ENCODE results near the gene MAPK1.
A peak's percentile ranks its signal among the peaks of the same experiment; 100 is the strongest.
"Not testable (repeated sequence)": the region's sequence is repeated elsewhere in the genome, so short reads cannot be mapped to it uniquely, and the experiment has no call there.

Gene MAPK1

GRCh38 chr22:21867528-21868266 is at the start of gene MAPK1:
Gene MAPK1 (minus strand): TSS chr22:21867645. CDS start chr22:21867440, 205 bp downstream.
- peak within 1 kb of the TSS; percentile 85 for H3K27ac Mint-ChIP-seq
- H3K4me1 Mint-ChIP-seq (ENCODE audit: low read depth): peaks cover 34% of the 10 kb centered on the region
- peaks cover 18% of the 10 kb centered on the region for H3K36me3 Mint-ChIP-seq (ENCODE audit: low read depth)
- H3K4me3 Mint-ChIP-seq: peak within 1 kb of the TSS; percentile 95
- no peaks in the 10 kb centered on the region for H3K9me3 Mint-ChIP-seq
- peaks cover 30% of the 10 kb centered on the region for H3K27me3 Mint-ChIP-seq (ENCODE audit: low read depth)

- Mint-ChIP-seq H3K4me1 (ENCODE audit: low read depth) (no peaks in the 10 kb centered on the region), H3K27ac (no peak overlapping the region), H3K4me3 (no peak overlapping the region), H3K36me3 (ENCODE audit: low read depth) (no peaks in the 10 kb centered on the region), H3K27me3 (ENCODE audit: low read depth) (no peaks in the 10 kb centered on the region), H3K9me3 (no peaks in the 10 kb centered on the region)
These were observed 49.0 kb upstream of the MAPK1 start for GRCh38 chr22:21916309-21916918.

- Mint-ChIP-seq H3K36me3 (ENCODE audit: low read depth) (no peaks in the 10 kb centered on the region), H3K27ac (no peak overlapping the region), H3K27me3 (ENCODE audit: low read depth) (no peaks in the 10 kb centered on the region), H3K4me3 (no peak overlapping the region), H3K9me3 (no peaks in the 10 kb centered on the region), H3K4me1 (ENCODE audit: low read depth) (no peaks in the 10 kb centered on the region)
These were observed 48.3 kb upstream of the MAPK1 start for GRCh38 chr22:21915624-21916308.

GRCh38 chr22:21914033-21914642 is 46.7 kb upstream of the MAPK1 start:
- not testable (repeated sequence) for H3K9me3 Mint-ChIP-seq; H3K27me3 Mint-ChIP-seq (ENCODE audit: low read depth); H3K36me3 Mint-ChIP-seq (ENCODE audit: low read depth); H3K4me1 Mint-ChIP-seq (ENCODE audit: low read depth); H3K27ac Mint-ChIP-seq; H3K4me3 Mint-ChIP-seq

GRCh38 chr22:21910367-21910766 is 42.9 kb upstream of the MAPK1 start:
- H3K4me1 Mint-ChIP-seq (ENCODE audit: low read depth); H3K27ac Mint-ChIP-seq; H3K27me3 Mint-ChIP-seq (ENCODE audit: low read depth); H3K9me3 Mint-ChIP-seq; H3K4me3 Mint-ChIP-seq; H3K36me3 Mint-ChIP-seq (ENCODE audit: low read depth): not testable (repeated sequence)

- Mint-ChIP-seq H3K4me3 (no peak overlapping the region), H3K27me3 (ENCODE audit: low read depth) (peaks cover 6% of the 10 kb centered on the region), H3K9me3 (no peaks in the 10 kb centered on the region), H3K4me1 (ENCODE audit: low read depth) (no peaks in the 10 kb centered on the region), H3K36me3 (ENCODE audit: low read depth) (no peaks in the 10 kb centered on the region), H3K27ac (no peak overlapping the region)
These were observed 42.4 kb upstream of the MAPK1 start for GRCh38 chr22:21909871-21910270.

GRCh38 chr22:21907638-21908522 is 40.4 kb upstream of the MAPK1 start:
- Mint-ChIP-seq H3K9me3 (no peaks in the 10 kb centered on the region), H3K27ac (no peak overlapping the region), H3K36me3 (ENCODE audit: low read depth) (no peaks in the 10 kb centered on the region), H3K4me3 (no peak overlapping the region), H3K4me1 (ENCODE audit: low read depth) (no peaks in the 10 kb centered on the region), H3K27me3 (ENCODE audit: low read depth) (peaks cover 12% of the 10 kb centered on the region)

- not testable (repeated sequence) for H3K36me3 Mint-ChIP-seq (ENCODE audit: low read depth); H3K9me3 Mint-ChIP-seq; H3K27ac Mint-ChIP-seq; H3K4me3 Mint-ChIP-seq; H3K4me1 Mint-ChIP-seq (ENCODE audit: low read depth)
- peaks cover 13% of the 10 kb centered on the region for H3K27me3 Mint-ChIP-seq (ENCODE audit: low read depth)
These were observed 37.8 kb upstream of the MAPK1 start for GRCh38 chr22:21905234-21905633.

GRCh38 chr22:21904250-21904789 is 36.9 kb upstream of the MAPK1 start:
- H3K4me3 Mint-ChIP-seq: no peak overlapping the region
- H3K4me1 Mint-ChIP-seq (ENCODE audit: low read depth): no peaks in the 10 kb centered on the region
- H3K27ac Mint-ChIP-seq: no peak overlapping the region
- no peaks in the 10 kb centered on the region for H3K9me3 Mint-ChIP-seq
- peaks cover 9% of the 10 kb centered on the region for H3K27me3 Mint-ChIP-seq (ENCODE audit: low read depth)
- no peaks in the 10 kb centered on the region for H3K36me3 Mint-ChIP-seq (ENCODE audit: low read depth)

GRCh38 chr22:21903283-21903682 is 35.8 kb upstream of the MAPK1 start:
- peaks cover 9% of the 10 kb centered on the region for H3K27me3 Mint-ChIP-seq (ENCODE audit: low read depth)
- H3K36me3 Mint-ChIP-seq (ENCODE audit: low read depth): no peaks in the 10 kb centered on the region
- H3K27ac Mint-ChIP-seq: no peak overlapping the region
- no peaks in the 10 kb centered on the region for H3K4me1 Mint-ChIP-seq (ENCODE audit: low read depth)
- H3K9me3 Mint-ChIP-seq: no peaks in the 10 kb centered on the region
- H3K4me3 Mint-ChIP-seq: no peak overlapping the region

GRCh38 chr22:21902296-21903087 is 35.0 kb upstream of the MAPK1 start:
- Mint-ChIP-seq H3K9me3 (no peaks in the 10 kb centered on the region), H3K27ac (no peak overlapping the region), H3K4me1 (ENCODE audit: low read depth) (no peaks in the 10 kb centered on the region), H3K27me3 (ENCODE audit: low read depth) (peaks cover 12% of the 10 kb centered on the region), H3K4me3 (no peak overlapping the region), H3K36me3 (ENCODE audit: low read depth) (no peaks in the 10 kb centered on the region)

GRCh38 chr22:21898354-21898896 is 31.0 kb upstream of the MAPK1 start:
- Mint-ChIP-seq H3K9me3 (no peaks in the 10 kb centered on the region), H3K36me3 (ENCODE audit: low read depth) (no peaks in the 10 kb centered on the region), H3K4me1 (ENCODE audit: low read depth) (no peaks in the 10 kb centered on the region), H3K27me3 (ENCODE audit: low read depth) (peaks cover 18% of the 10 kb centered on the region), H3K4me3 (no peak overlapping the region), H3K27ac (no peak overlapping the region)

GRCh38 chr22:21896951-21897513 is 29.6 kb upstream of the MAPK1 start:
- H3K27me3 Mint-ChIP-seq (ENCODE audit: low read depth): peaks cover 18% of the 10 kb centered on the region
- no peaks in the 10 kb centered on the region for H3K36me3 Mint-ChIP-seq (ENCODE audit: low read depth)
- H3K27ac Mint-ChIP-seq: no peak overlapping the region
- H3K9me3 Mint-ChIP-seq: no peaks in the 10 kb centered on the region
- H3K4me3 Mint-ChIP-seq: no peak overlapping the region
- H3K4me1 Mint-ChIP-seq (ENCODE audit: low read depth): no peaks in the 10 kb centered on the region

Measured in T-helper 1 cell treated with Interleukin-12 subunit alpha and Interleukin-12 subunit beta and Interleukin-4 antibody, amounts not matched to agents 30 μg/mL and 1 μg/mL, for 36 hours (primary cell).